ENCODE results near the gene FAM3B. TPM values are rescaled to one million over a fixed set of nuclear protein-coding genes. Genes with fewer than 3 reads are reported as not detected.

The FAM3B gene
- polyA plus RNA-seq, 4 donors: 15.2 to 25.2 (median 24.4) TPM

- DNase-seq (ENCODE audit: low read depth in 4 of 4, low spot score in 3 of 4): no peak
Measured at GRCh38 chr21:41317458-41317857, 857 bp downstream of the FAM3B start.

DNA sequence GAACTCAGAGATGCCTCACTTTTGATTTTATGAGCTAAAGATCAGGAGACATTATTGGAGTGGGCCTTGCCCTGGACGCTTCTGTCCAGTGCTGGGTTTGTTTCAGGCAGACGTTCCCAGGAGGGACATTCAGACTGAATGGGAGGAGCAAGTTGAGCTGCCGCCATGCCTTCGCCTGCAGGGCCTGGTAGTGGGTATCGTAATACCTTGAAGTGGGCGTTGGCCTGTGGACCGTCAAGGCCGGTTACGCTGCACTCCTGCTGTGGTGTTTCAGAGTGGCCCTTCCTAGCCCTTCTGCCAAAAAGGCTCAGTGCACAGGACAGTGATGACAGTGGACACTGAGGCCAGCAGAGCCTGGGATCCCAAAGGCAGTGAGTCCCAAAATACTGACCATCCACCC, 1.6 kb downstream of the FAM3B start:
- no peak for DNase-seq (ENCODE audit: low read depth in 4 of 4, low spot score in 3 of 4)

DNA sequence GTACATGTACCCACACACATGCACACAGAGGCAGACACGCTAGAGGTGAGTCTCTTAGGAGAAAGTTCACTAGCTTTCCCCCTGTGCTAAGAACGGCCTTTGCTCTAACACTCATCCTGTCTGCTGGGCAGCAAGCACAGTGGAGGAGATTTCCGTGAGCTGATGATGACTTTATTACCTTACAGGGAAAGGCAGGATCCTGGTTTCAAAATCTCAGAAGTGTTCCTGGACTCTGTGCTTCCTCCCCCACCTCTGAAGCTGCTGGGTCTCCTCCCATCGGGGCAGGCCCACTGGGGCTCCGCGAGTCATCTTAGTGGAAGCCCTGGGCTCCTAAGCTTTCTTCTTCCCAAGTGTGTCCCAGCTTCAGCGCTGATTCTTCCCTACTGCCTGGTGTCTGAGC, 2.7 kb downstream of the FAM3B start:
- DNase-seq (ENCODE audit: low read depth in 4 of 4, low spot score in 3 of 4): no peak

- no peak for DNase-seq (ENCODE audit: low read depth in 4 of 4, low spot score in 3 of 4)
Measured at GRCh38 chr21:41321211-41321907, 4.8 kb downstream of the FAM3B start.

GRCh38 chr21:41321908-41322495, 5.4 kb downstream of the FAM3B start:
- no peak for DNase-seq (ENCODE audit: low read depth in 4 of 4, low spot score in 3 of 4)

- no peak for DNase-seq (ENCODE audit: low read depth in 4 of 4, low spot score in 3 of 4)
Measured at GRCh38 chr21:41322496-41323382, 6.1 kb downstream of the FAM3B start.

DNA sequence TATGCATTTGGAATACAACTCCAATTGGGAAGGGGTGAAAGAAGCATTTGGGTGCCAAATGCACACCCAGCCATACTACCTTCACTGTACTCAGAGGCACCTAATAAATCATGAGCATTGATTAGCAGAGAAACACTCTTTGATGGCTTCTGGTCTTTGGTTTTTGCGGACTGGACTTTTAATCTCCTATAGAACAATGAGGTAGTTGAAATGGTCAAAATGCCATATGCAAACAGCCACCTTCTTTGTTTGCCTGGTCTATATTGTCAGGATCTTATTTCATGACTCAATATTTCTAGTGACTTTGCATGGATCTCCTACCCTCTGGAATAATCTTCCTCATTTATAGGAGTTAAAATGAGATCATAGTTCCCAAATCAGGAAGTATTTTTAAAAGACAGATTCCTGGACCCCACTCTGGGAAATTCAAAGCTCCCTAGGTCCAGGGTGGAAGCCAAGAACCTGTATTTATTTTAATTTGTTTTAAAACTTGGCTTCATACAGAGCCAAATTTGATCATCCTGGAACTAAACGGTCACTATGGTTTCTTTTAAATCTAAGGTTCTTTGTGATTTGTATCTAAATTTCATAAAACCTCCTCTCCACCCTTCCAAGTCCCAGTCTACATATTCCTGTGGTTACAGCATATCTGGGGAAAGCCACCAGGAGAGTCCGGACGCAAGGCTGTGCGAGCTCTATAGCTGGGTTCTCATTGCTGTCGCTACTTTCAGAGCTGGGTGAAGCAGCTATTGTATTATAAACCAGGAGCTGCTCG, 8.7 kb downstream of the FAM3B start:
- no peak for DNase-seq (ENCODE audit: low read depth in 4 of 4, low spot score in 3 of 4)

- DNase-seq (ENCODE audit: low read depth in 4 of 4, low spot score in 3 of 4): no peak
Measured at GRCh38 chr21:41326414-41327080, 9.9 kb downstream of the FAM3B start.

DNA sequence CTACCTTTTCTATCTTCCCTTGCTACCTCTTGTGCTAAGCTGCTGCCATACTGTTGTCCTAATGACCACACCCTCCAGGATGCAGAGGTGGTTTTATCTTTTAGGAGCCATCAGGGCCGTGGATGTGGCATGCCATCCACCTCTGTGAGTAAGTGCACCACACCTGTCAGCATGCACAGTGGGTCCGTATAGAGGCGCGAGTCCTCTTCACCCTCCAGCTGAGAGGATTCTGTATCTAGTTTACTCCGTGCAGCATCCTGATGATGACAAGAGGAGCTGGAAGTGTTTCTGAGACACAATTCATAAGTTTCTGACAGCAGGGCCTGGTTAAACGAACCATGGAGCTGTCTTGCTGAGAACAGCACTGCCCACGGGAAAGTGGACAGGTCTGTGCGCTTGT, 11.2 kb downstream of the FAM3B start:
- no peak for DNase-seq (ENCODE audit: low read depth in 4 of 4, low spot score in 3 of 4)

DNA sequence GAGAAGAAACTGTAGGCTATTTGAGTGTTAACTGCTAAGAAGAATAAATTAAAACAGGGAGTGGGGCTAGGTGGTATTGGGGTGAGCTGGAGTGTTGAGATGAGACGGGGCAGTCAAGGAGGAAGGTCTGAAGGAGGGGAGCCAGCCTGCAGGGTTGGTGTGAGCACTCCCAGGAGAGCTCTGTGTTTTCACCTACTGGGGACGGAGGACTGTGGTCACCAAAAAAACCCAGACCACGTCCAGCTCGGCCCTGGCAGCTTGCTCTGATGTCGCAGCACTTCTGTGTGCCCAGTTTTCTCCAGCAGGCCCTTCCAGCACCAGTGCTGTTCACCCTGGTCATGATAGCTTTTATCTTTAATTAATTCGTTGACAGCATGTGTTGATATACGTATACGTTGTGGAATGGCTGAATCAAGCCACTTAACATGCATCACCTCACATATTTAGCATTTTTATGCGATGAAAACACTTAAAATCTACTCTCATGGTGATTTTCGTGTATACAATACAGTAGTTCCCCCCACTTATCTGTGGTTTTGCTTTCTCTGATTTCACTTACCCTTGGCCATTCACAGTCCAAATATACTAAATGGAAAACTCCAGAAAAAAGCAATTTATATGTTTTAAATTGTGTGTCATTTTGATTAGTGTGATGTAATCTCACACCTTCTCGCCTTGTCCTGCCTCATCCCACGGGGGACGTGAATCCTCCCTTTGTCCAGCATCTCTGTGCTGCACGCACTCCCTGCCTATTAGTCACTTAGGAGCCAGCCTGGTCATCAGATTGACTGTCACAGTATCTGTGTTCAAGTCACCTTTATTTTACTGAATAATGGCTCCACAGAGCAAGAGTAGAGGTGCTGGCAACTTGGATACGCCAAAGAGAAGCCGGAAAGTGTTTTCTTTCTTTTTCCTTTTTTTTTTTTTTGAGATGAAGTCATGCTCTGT, 12.3 kb downstream of the FAM3B start:
- no peak for DNase-seq (ENCODE audit: low read depth in 4 of 4, low spot score in 3 of 4)

DNA sequence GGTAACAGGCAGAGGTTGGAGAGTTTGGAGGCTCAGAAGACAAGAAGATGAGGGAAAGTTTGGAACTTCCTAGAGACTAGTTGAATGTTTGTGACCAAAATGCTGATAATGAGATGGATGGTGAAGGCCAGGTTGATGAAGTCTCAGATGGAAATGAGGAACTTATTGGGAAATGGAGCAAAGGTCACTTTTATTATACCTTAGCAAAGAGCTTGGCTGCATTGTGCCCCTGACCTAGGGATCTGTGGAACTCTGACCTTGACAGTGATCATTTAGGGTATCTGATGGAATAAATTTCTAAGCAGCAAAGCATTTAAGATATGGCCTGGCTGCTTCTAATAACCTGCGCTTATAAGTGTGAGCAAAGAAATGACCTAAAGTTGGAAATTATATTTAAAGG, 17.2 kb downstream of the FAM3B start:
- DNase-seq (ENCODE audit: low read depth in 4 of 4, low spot score in 3 of 4): no peak

DNA sequence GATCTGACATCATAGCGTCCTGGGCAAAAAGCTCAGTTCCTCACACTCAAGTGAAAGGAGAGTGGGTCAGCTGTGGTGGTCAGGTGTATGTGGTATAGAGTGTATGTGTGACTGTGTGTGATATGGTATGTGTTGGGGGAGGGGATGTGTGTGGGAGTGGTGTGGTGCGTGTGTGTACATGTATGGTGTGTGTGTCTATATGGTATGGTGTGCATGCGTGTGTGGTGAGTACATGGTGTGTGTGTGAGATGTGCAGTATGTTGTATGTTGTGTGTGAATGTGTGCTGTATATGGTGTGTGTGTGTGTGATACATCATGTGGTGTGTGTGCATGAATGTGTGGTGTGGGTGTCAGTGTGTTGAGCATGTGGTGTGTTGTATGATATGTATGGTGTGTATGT, 20.9 kb downstream of the FAM3B start:
- no peak for DNase-seq (ENCODE audit: low read depth in 4 of 4, low spot score in 3 of 4)

DNA sequence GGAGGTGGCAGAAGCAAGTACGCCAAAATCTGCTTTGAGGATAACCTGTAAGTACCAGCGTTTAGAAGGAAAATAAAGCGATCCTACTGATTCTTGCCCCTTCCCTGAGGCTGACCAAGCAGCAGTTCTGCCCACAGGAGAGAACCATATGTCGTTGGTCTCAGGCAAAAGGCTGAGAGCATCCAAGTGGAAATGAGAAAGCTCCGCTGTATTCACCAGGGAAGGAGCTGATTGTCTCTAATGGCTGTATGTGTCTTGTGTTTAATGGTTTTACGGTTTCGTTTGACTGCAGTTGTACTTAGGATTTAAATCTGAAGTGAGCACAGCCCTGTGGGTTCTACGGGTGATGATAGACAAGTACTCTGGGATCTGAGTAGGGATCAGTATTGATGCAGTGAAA, 21.9 kb downstream of the FAM3B start:
- no peak for DNase-seq (ENCODE audit: low read depth in 4 of 4, low spot score in 3 of 4)

DNA sequence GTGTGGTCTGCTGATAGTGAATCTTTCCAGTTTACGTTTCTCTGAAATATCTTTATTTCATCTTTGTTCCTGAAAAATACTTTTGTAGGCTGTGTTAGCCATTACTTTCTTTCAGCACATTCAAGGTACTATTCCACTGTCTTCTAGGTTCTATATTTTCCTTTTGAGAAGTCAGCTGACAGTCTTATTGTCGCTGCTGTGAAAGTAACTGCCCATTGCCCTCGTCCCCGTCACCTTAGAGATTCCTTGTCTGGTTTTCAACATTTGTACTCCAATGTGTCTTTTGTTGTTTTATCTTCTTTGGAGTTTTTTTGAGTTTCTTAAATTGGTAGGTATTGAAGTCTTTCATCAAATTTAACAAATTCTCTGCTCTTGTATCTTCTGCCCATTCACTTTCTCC, 25.4 kb downstream of the FAM3B start:
- DNase-seq (ENCODE audit: low read depth in 4 of 4, low spot score in 3 of 4): no peak

DNA sequence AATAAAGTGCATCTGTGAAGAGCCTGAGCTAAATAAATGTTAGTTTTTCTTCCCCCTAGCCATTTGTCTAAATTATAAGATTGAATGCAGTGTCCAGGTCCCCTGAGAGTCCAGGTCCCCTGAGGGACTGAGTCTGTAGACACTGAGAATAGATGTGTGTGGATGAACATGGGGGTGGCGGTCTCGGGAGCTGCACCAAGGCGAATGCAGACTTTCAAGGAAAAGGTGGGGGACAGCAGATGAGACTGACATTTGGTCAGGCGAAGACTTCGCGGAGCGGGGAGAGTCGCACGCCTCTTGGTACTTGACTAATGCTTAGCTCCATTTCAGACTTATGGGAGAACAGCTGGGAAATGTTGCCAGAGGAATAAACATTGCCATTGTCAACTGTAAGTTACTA, 27.5 kb downstream of the FAM3B start:
- no peak for DNase-seq (ENCODE audit: low read depth in 4 of 4, low spot score in 3 of 4)

DNA sequence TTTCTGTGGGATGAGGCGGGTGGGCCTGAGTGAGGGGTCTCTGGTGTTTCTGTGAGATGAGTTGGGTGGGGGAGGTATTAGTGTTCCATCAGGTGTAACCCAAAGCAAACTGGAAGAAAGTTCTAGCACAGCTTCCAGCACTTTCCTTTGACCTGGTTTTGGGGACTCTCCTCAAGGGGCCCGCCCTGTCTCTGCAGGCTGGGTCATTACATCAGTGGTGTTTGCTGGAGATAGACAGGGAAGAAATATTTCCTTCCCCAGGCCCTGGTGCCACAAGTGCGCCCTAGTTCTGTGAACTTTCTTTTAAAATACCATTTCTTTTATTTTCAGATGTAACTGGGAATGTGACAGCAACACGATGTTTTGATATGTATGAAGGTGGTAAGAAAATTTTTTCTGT, 28.8 kb downstream of the FAM3B start:
- DNase-seq (ENCODE audit: low read depth in 4 of 4, low spot score in 3 of 4): no peak

- DNase-seq (ENCODE audit: low read depth in 4 of 4, low spot score in 3 of 4): no peak
Measured at GRCh38 chr21:41345934-41346685, 29.5 kb downstream of the FAM3B start.

DNA sequence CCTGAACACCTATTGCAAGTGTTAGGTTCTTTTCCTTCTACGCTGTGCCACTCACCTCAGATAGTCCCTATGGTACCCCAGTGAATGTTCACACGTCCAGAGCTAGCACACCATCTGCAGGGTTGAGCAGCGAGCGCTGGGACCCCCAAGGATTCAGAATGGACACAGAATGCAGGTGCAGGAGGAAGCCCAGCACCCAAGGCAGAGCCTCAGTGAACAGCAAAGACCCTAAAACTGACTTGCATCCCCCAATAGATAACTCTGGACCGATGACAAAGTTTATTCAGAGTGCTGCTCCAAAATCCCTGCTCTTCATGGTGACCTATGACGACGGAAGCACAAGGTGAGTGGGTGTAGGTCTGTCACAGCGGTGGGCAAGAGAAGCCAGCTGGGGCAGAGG, 30.2 kb downstream of the FAM3B start:
- no peak for DNase-seq (ENCODE audit: low read depth in 4 of 4, low spot score in 3 of 4)

DNA sequence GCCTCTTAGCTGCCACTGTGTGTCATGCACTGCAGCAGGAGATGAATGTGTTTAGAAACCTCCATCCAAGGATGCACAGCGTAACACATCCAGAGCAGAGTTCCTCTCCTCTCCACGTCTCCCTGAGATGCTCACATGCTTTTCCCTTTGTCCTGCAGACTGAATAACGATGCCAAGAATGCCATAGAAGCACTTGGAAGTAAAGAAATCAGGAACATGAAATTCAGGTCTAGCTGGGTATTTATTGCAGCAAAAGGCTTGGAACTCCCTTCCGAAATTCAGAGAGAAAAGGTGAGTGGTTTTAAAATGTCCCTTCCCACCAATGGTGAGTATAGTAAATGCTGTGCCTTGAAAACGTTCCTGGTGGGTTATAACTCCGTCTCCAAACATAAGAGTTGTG, 31.8 kb downstream of the FAM3B start:
- DNase-seq (ENCODE audit: low read depth in 4 of 4, low spot score in 3 of 4): no peak

Measured in right renal pelvis (tissue), 4 donors.